CD4-positive, alpha-beta T cell (primary cell): ENCODE measurements around the gene TMED4. TPM values are rescaled to one million over a fixed set of nuclear protein-coding genes. Genes with fewer than 3 reads are reported as not detected.
A peak's percentile ranks its signal among the peaks of the same experiment; 100 is the strongest.

Experiments used
- ATAC-seq: fragments of 200-7000 bp; cut with Tn5 transposase; one replicate; pipeline ENCODE4 v1.10.0; 2022; ENCODE audit warnings: mild to moderate bottlenecking; ENCODE audit not compliant: poor library complexity
- CTCF ChIA-PET: fragments of 350-600 bp; sonication (Branson Sonifier 250); formaldehyde crosslinking; loops from one replicate; lab custom pipeline; 2021; ENCODE audit warnings: antibody characterized with exemption, inconsistent platforms; lab: Charles Lee
- POLR2A ChIA-PET: fragments of 350-600 bp; sonication (Branson Sonifier 250); formaldehyde crosslinking; loops from one replicate; lab custom pipeline; 2021; ENCODE audit warnings: antibody characterized with exemption, inconsistent platforms; lab: Charles Lee
- DNase-seq, 14 experiments: peaks; one replicate each; pipeline ENCODE4 v3.0.0-alpha.2; 2013 to 2020; ENCODE audit warnings: mixed read lengths in 2 of 14
- H3K27ac ChIP-seq, 2 donors: one replicate each; pipeline versions ENCODE4 v1.5.1 to v1.7.0; 2013; ENCODE audit warnings: low read length in 2 of 2, low read depth in 1 of 2, mild to moderate bottlenecking in 1 of 2
- H3K27me3 ChIP-seq, 2 experiments: 1 replicate in 1 of 2; 2 replicates in 1 of 2; pipeline versions ENCODE4 v1.6.1 to v1.7.0; 2013; ENCODE audit warnings: low read length in 2 of 2, control low read depth in 1 of 2, mild to moderate bottlenecking in 1 of 2, moderate library complexity in 1 of 2; ENCODE audit not compliant: insufficient read depth in 2 of 2, control insufficient read depth in 1 of 2
- H3K36me3 ChIP-seq: one replicate; pipeline ENCODE4 v1.6.1; 2013; ENCODE audit warnings: low read length, control low read depth; ENCODE audit not compliant: insufficient read depth
- H3K4me1 ChIP-seq: one replicate; pipeline ENCODE4 v1.6.1; 2013; ENCODE audit warnings: low read length, control low read depth; ENCODE audit not compliant: insufficient read depth
- H3K4me3 ChIP-seq: one replicate; pipeline ENCODE4 v1.5.1; 2013; ENCODE audit warnings: mild to moderate bottlenecking, low read length, moderate library complexity
- H3K9me3 ChIP-seq, 2 experiments: 1 replicate in 1 of 2; 2 replicates in 1 of 2; pipeline versions ENCODE4 v1.6.1 to v1.7.0; 2013; ENCODE audit warnings: low read length in 2 of 2, mild to moderate bottlenecking in 2 of 2, control low read depth in 1 of 2, moderate library complexity in 1 of 2; ENCODE audit not compliant: control insufficient read depth in 1 of 2, insufficient read depth in 1 of 2
- H3K27ac Mint-ChIP-seq: one replicate; pipeline ENCODE4 v1.8.0; 2020; ENCODE audit warnings: mixed read lengths
- H3K27me3 Mint-ChIP-seq: one replicate; pipeline ENCODE4 v1.8.0; 2021; ENCODE audit warnings: mixed read lengths
- H3K36me3 Mint-ChIP-seq: one replicate; pipeline ENCODE4 v1.8.0; 2021; ENCODE audit warnings: low read depth, mixed read lengths
- H3K4me1 Mint-ChIP-seq: one replicate; pipeline ENCODE4 v1.8.0; 2021; ENCODE audit warnings: low read depth, mixed read lengths
- H3K4me3 Mint-ChIP-seq: one replicate; pipeline ENCODE4 v1.8.0; 2020; ENCODE audit warnings: mild to moderate bottlenecking, mixed read lengths
- H3K9me3 Mint-ChIP-seq: one replicate; pipeline ENCODE4 v1.8.0; 2020; ENCODE audit warnings: mixed read lengths
- intact Hi-C, 2 experiments: fragments of 100-400 bp; cut with DNase I in 1 of 2; cut with micrococcal nuclease in 1 of 2; formaldehyde crosslinking; loops; one replicate each; pipeline versions ENCODE4 v1.15.1 to v1.9.0; 2023 to 2025; cut with DNase I, micrococcal nuclease
- total RNA-seq, 174 experiments: library from RNA in 2 of 174; stranded (reverse) in 2 of 174; gene quantifications; one replicate each; pipeline ENCODE4 v1.2.3 and lab custom pipeline; 2021 to 2026
- TF ChIP-seq, protein P1 (sequence below): fragments of 200-600 bp; IDR thresholded peaks from one replicate; pipeline ENCODE4 v1.8.0; 2022; ENCODE audit warnings: antibody characterized with exemption, mild to moderate bottlenecking

Gene TMED4
- total RNA-seq, 2 experiments from 2014 or later: 134 to 138 TPM

DNA sequence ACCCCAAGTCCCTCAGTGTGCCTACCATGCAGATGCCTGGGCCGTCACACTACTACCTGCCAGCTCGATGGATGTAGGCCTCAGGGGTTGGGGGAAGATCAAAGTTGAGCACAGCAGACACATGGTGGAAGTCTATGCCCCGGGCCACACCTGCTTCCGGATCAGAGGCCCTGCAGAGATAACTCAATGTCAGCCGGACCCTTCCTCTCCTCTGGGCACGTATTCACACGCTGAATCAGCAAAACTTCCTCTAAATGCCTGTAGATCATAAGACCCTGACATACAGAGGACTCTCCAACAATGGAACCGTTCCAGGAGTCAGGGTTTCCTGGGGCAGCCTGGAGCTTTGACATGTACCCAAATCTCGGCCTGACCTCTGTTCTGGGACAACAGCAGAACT is 12.1 kb downstream of the TMED4 start:
- Histone ChIP-seq H3K4me3 (no peak overlapping the region), H3K36me3 (peaks cover 80% of the 10 kb centered on the region), H3K27me3 (no peaks in the 10 kb centered on the region), H3K9me3 (no peaks in the 10 kb centered on the region), H3K27ac (no peak overlapping the region), H3K4me1 (peaks cover 41% of the 10 kb centered on the region)
- no peak overlapping the region for H3K27ac Mint-ChIP-seq
- intact Hi-C loops: loop anchor here (5.0 to 10.0 kb wide), 3 partner anchors 78 to 643 kb away; partner anchors contain the start of genes NUDCD3 (in 2 of the 2), DBNL (in 1 of the 2) and UBE2D4 (in 1 of the 2)
- no peak overlapping the region for H3K4me3 Mint-ChIP-seq
- CTCF ChIA-PET: no interaction called here
- peaks cover 97% of the 10 kb centered on the region for H3K36me3 Mint-ChIP-seq
- no peaks in the 10 kb centered on the region for H3K27me3 Mint-ChIP-seq
- ATAC-seq (no peak), DNase-seq (no peak)
- POLR2A ChIA-PET: interaction anchor here (0.7 to 2.2 kb wide), 4 partner anchors 12 to 312 kb away, joined by 3 to 9 read pairs (median 4); partner anchors contain the start of genes H2AZ2 and TMED4
- TF ChIP-seq, protein P1, sequence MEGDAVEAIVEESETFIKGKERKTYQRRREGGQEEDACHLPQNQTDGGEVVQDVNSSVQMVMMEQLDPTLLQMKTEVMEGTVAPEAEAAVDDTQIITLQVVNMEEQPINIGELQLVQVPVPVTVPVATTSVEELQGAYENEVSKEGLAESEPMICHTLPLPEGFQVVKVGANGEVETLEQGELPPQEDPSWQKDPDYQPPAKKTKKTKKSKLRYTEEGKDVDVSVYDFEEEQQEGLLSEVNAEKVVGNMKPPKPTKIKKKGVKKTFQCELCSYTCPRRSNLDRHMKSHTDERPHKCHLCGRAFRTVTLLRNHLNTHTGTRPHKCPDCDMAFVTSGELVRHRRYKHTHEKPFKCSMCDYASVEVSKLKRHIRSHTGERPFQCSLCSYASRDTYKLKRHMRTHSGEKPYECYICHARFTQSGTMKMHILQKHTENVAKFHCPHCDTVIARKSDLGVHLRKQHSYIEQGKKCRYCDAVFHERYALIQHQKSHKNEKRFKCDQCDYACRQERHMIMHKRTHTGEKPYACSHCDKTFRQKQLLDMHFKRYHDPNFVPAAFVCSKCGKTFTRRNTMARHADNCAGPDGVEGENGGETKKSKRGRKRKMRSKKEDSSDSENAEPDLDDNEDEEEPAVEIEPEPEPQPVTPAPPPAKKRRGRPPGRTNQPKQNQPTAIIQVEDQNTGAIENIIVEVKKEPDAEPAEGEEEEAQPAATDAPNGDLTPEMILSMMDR: no peak
- H3K9me3 Mint-ChIP-seq: no peaks in the 10 kb centered on the region
- peaks cover 56% of the 10 kb centered on the region for H3K4me1 Mint-ChIP-seq

- Histone ChIP-seq H3K4me1 (peaks cover 31% of the 10 kb centered on the region), H3K27me3 (no peaks in the 10 kb centered on the region), H3K27ac (peak overlapping the region in 1 of 2 donors; percentile 8), H3K9me3 (no peaks in the 10 kb centered on the region), H3K36me3 (peaks cover 89% of the 10 kb centered on the region), H3K4me3 (no peak overlapping the region)
- POLR2A ChIA-PET: interaction anchor here (0.7 to 2.2 kb wide), 2 partner anchors 279 to 311 kb away, joined by 3 to 9 read pairs; partner anchors contain the start of gene H2AZ2
- DNase-seq: no peak
- CTCF ChIA-PET: no interaction called here
- peaks cover 46% of the 10 kb centered on the region for H3K4me1 Mint-ChIP-seq
- intact Hi-C loops: loop anchor here (5.0 kb wide), 1 partner anchor 77 kb away; the partner anchor contains the start of gene NUDCD3 (in 2 of the 2)
- H3K4me3 Mint-ChIP-seq: peak overlapping the region; percentile 7
- H3K27me3 Mint-ChIP-seq: no peaks in the 10 kb centered on the region
- no peaks in the 10 kb centered on the region for H3K9me3 Mint-ChIP-seq
- no peak for ATAC-seq
- H3K27ac Mint-ChIP-seq: no peak overlapping the region
- TF ChIP-seq, protein P1: no peak
- peaks cover 97% of the 10 kb centered on the region for H3K36me3 Mint-ChIP-seq
Observed at GRCh38 chr7:44568771-44569560, 13.1 kb downstream of the TMED4 start.

DNA sequence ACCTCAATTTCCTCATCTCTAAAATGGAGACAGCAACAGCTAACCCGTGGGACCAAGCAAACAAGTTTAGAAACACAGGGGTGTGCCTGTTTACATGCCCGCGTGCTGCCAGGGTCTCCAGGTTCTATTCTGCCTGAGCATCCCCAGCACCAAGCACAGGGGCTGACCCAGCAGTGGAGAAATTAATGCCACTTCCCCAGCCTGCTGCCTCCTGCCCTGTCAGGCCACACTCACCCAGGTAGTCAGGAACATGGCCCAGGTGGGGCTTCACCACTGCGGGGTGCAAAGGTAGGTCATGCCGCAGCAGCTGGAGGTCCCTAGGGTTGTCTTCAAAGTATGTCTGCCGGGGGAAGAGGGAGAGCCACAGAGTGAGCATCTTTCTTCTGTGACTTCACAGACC is 14.1 kb downstream of the TMED4 start:
- Mint-ChIP-seq H3K27me3 (no peaks in the 10 kb centered on the region), H3K9me3 (no peaks in the 10 kb centered on the region), H3K27ac (no peak overlapping the region), H3K4me3 (no peak overlapping the region), H3K4me1 (peaks cover 36% of the 10 kb centered on the region), H3K36me3 (peaks cover 92% of the 10 kb centered on the region)
- TF ChIP-seq, protein P1: no peak
- CTCF ChIA-PET: no interaction called here
- Histone ChIP-seq H3K4me3 (no peak overlapping the region), H3K9me3 (no peaks in the 10 kb centered on the region), H3K4me1 (peaks cover 23% of the 10 kb centered on the region), H3K36me3 (peaks cover 93% of the 10 kb centered on the region), H3K27ac (no peak overlapping the region), H3K27me3 (no peaks in the 10 kb centered on the region)
- POLR2A ChIA-PET: no interaction called here
- ATAC-seq (no peak), DNase-seq (no peak)
- intact Hi-C loops: loop anchor here (5.0 kb wide), 1 partner anchor 76 kb away; the partner anchor contains the start of gene NUDCD3 (in 2 of the 2)
